IPS DF 19.7 (cell line): ENCODE results near the gene TP53I11.

Experiments used
- DNase-seq: peaks from one replicate; pipeline ENCODE4 v3.0.0-alpha.2; 2013; ENCODE audit warnings: low read depth, low spot score

The TP53I11 gene

DNA sequence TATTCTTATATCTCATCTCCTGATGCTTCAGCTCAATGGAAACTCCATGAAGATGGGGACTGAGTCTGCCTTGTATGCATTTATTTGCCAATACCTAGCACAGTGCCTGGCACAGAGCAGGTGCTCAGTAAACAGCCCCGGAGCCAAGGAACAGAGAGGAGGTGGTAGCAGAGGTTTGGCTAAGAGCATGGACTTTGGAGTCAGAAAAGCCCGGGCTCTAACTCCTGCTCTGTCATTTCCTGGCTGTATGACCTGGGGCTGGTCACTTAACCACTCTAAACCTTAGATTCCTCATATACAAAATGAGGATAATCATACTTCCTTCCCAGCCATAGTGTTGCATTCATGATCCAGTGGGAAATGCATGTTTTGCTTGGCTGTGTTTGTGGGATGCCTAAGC is 36.6 kb downstream of the TP53I11 start:
- DNase-seq = no peak

DNA sequence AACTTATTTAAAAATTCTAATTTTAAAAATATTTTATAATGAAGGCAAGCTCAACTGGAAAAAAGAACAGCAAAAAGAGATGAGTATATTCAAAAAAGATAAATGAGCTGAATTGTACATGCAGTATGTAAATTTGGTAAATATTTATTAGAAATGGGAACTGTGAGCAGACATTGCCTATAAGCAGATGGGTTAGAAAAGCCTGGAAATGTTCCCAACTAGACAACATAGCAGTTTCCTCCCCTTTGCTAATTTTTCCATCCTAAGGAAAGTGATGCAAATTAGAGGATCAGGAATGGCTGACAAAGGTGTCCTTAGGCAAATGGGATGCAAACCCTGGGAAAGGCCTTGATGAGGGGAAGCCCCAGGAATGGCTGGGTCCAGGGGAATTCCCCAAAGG is 37.2 kb downstream of the TP53I11 start:
- no peak for DNase-seq

GRCh38 chr11:44912270-44912987 is 38.3 kb downstream of the TP53I11 start:
- DNase-seq = no peak

DNA sequence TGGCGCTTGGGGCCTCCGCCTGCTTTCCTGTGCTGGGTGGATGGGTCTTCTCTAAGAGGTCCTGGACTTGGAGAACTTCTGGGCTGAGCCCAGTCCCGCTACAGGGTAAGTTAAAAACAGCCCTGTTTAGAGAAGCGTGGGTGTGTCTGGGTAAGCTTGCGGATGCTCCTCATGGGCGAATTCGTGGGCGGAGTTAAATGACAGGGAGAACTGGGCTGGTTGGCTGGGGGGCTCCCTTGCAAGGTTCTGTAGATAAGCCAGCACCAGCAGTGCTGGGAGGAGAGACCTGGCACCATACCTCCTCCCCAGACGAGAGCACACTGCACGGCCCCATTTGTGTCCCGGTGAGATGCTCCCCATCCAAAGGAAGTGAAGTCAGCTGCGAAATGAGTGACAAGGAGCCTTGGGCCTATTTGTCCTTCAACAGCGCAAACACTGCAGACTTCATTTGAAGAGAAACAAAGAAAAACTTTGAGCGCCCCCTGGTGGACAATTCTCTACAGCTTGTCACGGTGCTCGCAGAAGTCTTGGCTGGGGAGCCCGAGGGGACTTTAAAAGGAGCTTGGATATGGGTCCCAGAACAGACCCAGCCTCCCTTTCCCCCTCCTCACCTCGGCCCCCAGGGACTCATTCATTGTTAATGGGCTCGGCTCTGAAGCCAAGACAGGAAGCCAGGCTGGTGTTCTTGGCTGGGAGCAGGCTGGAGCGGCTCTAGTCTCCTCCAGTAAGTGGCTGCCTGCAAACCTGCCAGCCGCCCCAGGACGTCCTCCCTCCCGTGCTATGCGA is 39.5 kb downstream of the TP53I11 start:
- peak; percentile 75 for DNase-seq

GRCh38 chr11:44910591-44910990 is 40.1 kb downstream of the TP53I11 start:
- no peak for DNase-seq

DNA sequence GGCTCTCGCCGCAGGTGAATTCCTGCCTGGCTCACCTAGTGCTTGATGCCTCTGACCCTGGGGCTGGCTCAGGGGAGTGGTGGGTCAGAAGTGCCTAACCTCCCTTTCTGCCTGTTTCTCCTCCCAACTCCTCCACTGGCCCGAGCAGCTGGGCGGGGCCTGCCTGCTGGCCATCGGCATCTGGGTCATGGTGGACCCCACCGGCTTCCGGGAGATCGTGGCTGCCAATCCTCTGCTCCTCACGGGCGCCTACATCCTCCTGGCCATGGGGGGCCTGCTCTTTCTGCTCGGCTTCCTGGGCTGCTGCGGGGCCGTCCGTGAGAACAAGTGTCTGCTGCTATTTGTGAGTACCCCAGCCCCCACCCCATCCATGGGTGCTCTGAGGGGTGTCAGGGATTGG is 41.1 kb downstream of the TP53I11 start:
- DNase-seq = no peak

- no peak for DNase-seq
Measured at GRCh38 chr11:44906649-44907048, 44.0 kb downstream of the TP53I11 start.

- no peak for DNase-seq
Measured at GRCh38 chr11:44905131-44905866, 45.4 kb downstream of the TP53I11 start.

- no peak for DNase-seq
Measured at GRCh38 chr11:44904261-44905020, 46.2 kb downstream of the TP53I11 start.

- no peak for DNase-seq
Measured at GRCh38 chr11:44903518-44903917, 47.2 kb downstream of the TP53I11 start.

GRCh38 chr11:44903035-44903434 is 47.6 kb downstream of the TP53I11 start:
- DNase-seq = no peak

DNA sequence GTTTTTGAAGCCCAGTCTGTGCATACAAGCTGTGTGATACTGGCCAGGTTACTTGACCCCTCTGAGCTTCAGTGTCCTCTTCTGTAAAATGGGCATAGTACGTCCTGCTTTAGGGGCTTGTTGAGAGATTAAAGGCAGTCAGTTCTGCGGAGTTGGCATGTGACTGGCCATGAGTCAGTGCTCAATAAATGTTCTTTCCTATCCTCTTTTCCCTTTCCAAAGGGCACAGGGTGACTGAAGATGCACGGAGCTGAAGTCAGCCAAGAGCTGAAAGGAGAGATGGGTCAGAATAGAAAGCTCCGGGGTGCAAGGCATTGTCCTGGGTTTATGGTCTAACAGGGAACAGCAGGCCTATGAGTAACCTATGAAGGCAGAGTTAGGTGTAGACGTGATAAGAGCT is 48.9 kb downstream of the TP53I11 start:
- DNase-seq = no peak

- DNase-seq = no peak
Measured at GRCh38 chr11:44901120-44901633, 49.5 kb downstream of the TP53I11 start.

DNA sequence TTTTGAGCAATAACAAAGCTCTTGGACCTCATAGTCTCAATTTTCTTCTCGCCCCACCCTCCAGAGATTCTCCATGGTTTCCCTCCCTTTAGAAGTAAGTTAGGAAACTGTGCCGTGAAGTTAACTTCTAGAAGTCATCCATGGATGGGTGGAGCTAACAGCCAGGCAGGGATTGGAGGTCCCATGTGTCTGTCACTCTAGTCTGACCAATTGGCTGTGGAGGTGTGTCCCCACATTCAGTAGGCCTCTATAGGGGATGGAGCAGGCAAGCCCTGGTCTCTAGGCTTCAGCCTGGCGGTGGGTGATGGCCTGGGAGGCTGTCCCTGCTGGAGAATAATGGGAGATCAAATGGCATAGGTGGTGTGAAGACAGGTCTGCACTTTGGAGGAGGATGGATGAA is 50.7 kb downstream of the TP53I11 start:
- DNase-seq = peak; percentile 78

GRCh38 chr11:44893846-44894617 is 56.7 kb downstream of the TP53I11 start:
- DNase-seq = no peak

DNA sequence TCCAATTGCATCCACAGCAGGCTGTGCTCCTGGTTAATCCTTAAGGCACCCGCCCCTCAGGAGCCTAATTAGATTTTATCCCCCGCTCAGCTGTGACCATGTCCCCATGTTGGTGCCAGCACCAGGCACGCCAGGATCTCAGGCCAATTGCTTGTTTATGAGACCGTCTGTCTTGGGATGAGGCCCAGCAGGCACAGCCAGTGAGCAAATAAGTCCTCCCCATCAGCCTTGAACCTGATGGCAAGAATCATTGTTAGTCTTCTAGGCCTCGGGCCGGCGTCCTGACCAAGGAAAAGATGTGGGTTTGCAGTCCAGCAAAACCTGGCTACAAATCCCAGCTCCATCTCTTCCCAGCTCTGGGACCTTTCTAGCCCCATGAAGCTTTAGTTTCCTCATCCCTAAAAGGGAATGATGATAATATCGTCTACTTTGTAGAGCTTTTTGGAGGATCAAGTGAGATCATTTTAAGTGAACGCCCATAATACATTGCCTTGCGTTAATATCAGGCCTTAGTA is 57.3 kb downstream of the TP53I11 start:
- no peak for DNase-seq

DNA sequence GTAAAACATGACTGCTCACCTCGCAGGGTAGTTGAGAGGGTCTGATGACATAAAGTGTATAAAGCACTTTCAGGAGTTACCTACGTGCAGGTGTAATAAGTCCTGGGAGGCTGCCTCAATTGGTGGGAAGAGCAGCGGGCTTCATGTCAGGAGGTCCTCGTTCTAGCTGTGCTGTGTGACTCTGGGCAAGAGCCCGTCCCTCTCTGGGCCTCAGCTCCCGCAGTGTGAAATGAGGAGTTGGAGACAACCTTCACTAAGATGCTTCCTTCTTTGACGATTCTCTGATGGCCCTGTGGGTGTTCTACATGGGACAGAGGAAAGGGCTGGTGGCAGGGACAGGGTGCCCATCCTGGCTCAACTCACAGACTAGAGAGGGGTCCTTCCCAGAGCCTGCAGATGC is 57.8 kb downstream of the TP53I11 start:
- DNase-seq = no peak

DNA sequence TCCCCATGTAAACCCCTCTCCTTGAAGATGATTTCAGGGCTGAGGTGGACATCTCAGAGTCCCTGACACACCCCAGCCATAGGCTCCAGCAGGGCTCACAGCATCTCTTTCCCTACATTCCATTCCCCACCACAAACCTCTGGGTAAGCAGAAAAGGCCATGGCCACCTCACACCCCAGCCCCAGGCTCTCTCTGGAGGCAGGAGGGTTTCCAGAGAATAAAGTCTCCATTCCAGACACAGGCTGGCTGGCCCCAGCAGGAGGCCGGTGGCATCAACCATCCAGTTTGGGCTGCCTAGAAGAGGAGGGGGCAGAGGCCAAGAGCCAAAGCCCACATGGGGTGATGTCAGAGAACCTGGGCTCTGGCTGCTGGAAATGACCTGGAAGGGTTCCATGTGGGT is 61.4 kb downstream of the TP53I11 start:
- no peak for DNase-seq

DNA sequence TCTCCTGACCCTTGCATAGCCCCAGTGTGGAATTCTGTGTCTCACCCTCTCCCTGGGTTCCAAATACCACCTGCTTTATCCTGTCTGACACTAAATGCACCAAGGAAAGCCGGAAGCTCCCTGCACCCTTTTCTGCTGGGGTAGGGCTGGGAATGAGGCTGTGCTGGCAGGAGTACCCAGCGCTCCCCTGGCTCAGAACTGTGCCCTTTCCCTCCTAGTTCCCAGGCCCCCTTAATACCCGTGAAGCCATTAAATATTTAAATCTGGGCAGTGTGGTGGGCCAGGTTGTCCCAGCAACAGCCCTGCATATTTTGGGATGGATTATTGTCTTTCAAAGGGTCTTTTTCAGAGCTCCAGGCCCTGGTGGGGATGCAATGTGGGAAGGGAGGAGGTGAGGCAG is 63.0 kb downstream of the TP53I11 start:
- no peak for DNase-seq

DNA sequence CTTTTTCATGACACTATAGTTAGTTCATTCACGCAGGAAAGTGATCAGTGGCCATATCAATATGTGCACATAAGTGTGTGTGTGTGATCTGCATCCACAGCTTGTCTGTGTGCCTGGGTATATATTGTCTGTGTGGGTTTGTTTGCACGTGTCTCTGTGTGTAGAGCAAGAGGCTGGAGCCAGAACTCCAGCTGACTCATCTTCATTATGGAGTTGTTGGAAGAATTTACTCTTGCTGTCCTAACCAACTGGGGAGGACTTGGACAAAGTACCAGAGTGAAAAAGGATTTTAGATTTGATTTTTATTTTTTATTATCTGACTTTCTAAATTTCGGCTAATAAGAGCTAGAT is 63.9 kb downstream of the TP53I11 start:
- DNase-seq = no peak
